ENCODE results near the gene ACBD4. TPM values are rescaled to one million over a fixed set of nuclear protein-coding genes. Genes with fewer than 3 reads are reported as not detected.

ACBD4 gene
- total and polyA plus RNA-seq, 2 of the 4 experiments (the other 2 are of a cell fraction) = 2.3 to 5.7 TPM

GRCh38 chr17:45108051-45108450 lies 27.4 kb upstream of the ACBD4 start:
- dilution Hi-C loops (cut with HindIII; ENCODE audit: low sequenced_read_pairs, unreplicated experiment) = no loop called here
- H3K36me3 ChIP-seq (ENCODE audit: control insufficient read depth, insufficient read depth, low read length) = peaks cover 75% of the 10 kb centered on the region

More at GRCh38 chr17:45108051-45108450, 27.4 kb upstream of the ACBD4 start:
- H3K14ac ChIP-seq (replicated peaks; ENCODE audit: low read depth, low read length) = no peak overlapping the region
- peaks cover 13% of the 10 kb centered on the region for H4K20me1 ChIP-seq (ENCODE audit: insufficient read depth, low read length)
- no peak overlapping the region for H3K4ac ChIP-seq (ENCODE audit: low read depth, low read length)
- H2BK5ac ChIP-seq (ENCODE audit: low read depth, low read length, poor library complexity, severe bottlenecking) = no peak overlapping the region
- no TSS peak for BruUV-seq (replicated peaks)
- H3K79me1 ChIP-seq (ENCODE audit: low read depth in 1 of 2, low read length in 2 of 2) = peaks cover 4 to 30% of the 10 kb centered on the region in 2 experiments; a peak in 2 of 4 replicates
- POLR2A ChIA-PET (ENCODE audit: unreplicated experiment) = no interaction called here
- H3K56ac ChIP-seq (ENCODE audit: extremely low read depth, insufficient read depth, low read length) = no peak overlapping the region
- H3K27ac ChIP-seq (ENCODE audit: insufficient read depth, low read length) = no peak overlapping the region
- no peaks in the 10 kb centered on the region for H3K9me3 ChIP-seq (ENCODE audit: control insufficient read depth, insufficient read depth, low read length)
- no peak overlapping the region for H4K8ac ChIP-seq (ENCODE audit: low read depth in 2 of 2, low read length in 2 of 2)
- no peak overlapping the region for H4K5ac ChIP-seq (ENCODE audit: low read depth, low read length)
- H4K91ac ChIP-seq (ENCODE audit: insufficient read depth, low read depth, low read length) = no peak overlapping the region
- in situ Hi-C loops (cut with MboI; ENCODE audit: low sequenced_read_pairs) (no loop called here), intact Hi-C loops (cut with micrococcal nuclease) (no loop called here)
- DNase-seq = no peak
- no peak overlapping the region for H3K4me2 ChIP-seq (ENCODE audit: low read depth, low read length)
- H3K27me3 ChIP-seq (ENCODE audit: control insufficient read depth, insufficient read depth, low read length) = no peaks in the 10 kb centered on the region
- WGBS, 2 experiments (ENCODE audit: extremely low coverage in 2 of 2, insufficient read length in 1 of 2) = 88% methylated on average over 1 of the region's 9 CpGs; no CpG with 5 or more reads in 1 of the 2 experiments
- no peak overlapping the region for H2AK9ac ChIP-seq (replicated peaks; ENCODE audit: low read depth, low read length, poor library complexity)
- H3K9ac ChIP-seq (ENCODE audit: low read depth, low read length) = no peak overlapping the region
- no peaks in the 10 kb centered on the region for H3K9me1 ChIP-seq (ENCODE audit: insufficient read depth, low read length)
- H3K23ac ChIP-seq (ENCODE audit: low read depth, low read length) = no peak overlapping the region
- H2AK5ac ChIP-seq (ENCODE audit: low read depth, low read length) = no peak overlapping the region
- no peak overlapping the region for H2AFZ ChIP-seq (replicated peaks; ENCODE audit: low read length, poor library complexity)
- H3K4me1 ChIP-seq (ENCODE audit: control insufficient read depth, insufficient read depth, low read length) = no peaks in the 10 kb centered on the region
- no peak for TF ChIP-seq RFX5 (IDR thresholded peaks at IDR 0.05; ENCODE audit: low read depth, low read length)
- TF ChIP-seq MAZ (IDR thresholded peaks at IDR 0.05; ENCODE audit: borderline replicate concordance, low read depth, low read length) = no peak
- no peak for TF ChIP-seq USF2 (IDR thresholded peaks at IDR 0.05; ENCODE audit: low read depth, low read length)
- TF ChIP-seq CEBPB (IDR thresholded peaks at IDR 0.05; ENCODE audit: low read depth, low read length) = no peak
- no peak for TF ChIP-seq RAD21 (IDR thresholded peaks at IDR 0.05; ENCODE audit: low read length)
- no peak for TF ChIP-seq RCOR1 (IDR thresholded peaks at IDR 0.05; ENCODE audit: insufficient replicate concordance, low read length)
- no peak for TF ChIP-seq POLR2A (IDR thresholded peaks at IDR 0.05; ENCODE audit: low read depth, low read length)
- no peak for TF ChIP-seq ELK1 (IDR thresholded peaks at IDR 0.05; ENCODE audit: borderline replicate concordance, low read depth, low read length)
- TF ChIP-seq MAFK (IDR thresholded peaks at IDR 0.05; ENCODE audit: low read depth, low read length) = no peak
- no peak for TF ChIP-seq FOS (IDR thresholded peaks at IDR 0.05; ENCODE audit: low read depth, low read length)
- no peak for TF ChIP-seq CTCF (conservative IDR thresholded peaks at IDR 0.05; ENCODE audit: low read depth, low read length)
- TF ChIP-seq SMC3 (IDR thresholded peaks at IDR 0.05; ENCODE audit: low read depth, low read length) = no peak
- no peak for TF ChIP-seq CHD1 (IDR thresholded peaks at IDR 0.05; ENCODE audit: low read depth, low read length)
- TF ChIP-seq NFE2L2 (IDR thresholded peaks at IDR 0.05; ENCODE audit: low read depth, low read length) = no peak
- CTCF ChIA-PET = interaction anchor here (1.9 kb wide), 1 partner anchor 9 kb away, joined by 5 read pairs; no protein-coding TSS in a partner anchor
- H3K18ac ChIP-seq (ENCODE audit: low read depth, low read length) = no peak overlapping the region
- no peak overlapping the region for H3K4me3 ChIP-seq (ENCODE audit: insufficient read depth, low read depth, low read length)
- no peak for ATAC-seq (ENCODE audit: low read depth)
- no peak overlapping the region for H2BK20ac ChIP-seq (ENCODE audit: low read depth, low read length)
- H2BK15ac ChIP-seq (ENCODE audit: low read depth, low read length) = no peak overlapping the region
- no peak overlapping the region for H2BK120ac ChIP-seq (ENCODE audit: low read depth, low read length)

Measured in IMR-90 (cell line).